DOHH2 (cell line): ENCODE results near the gene CIAO2B.

Experiments used
- H3F3A ChIP-seq: fragments of 200-600 bp; sonication (generic), shearing (Covaris generic); 2 replicates; pipeline ENCODE4 v1.6.0; 2016; ENCODE audit warnings: antibody characterized with exemption, mild to moderate bottlenecking; ENCODE audit not compliant: control insufficient read depth, insufficient read depth
- H3K27ac ChIP-seq: fragments of 200-600 bp; sonication (generic); 2 replicates; pipeline ENCODE4 v1.5.1; 2014; ENCODE audit warnings: low read depth, mild to moderate bottlenecking, low read length, moderate library complexity
- H3K27me3 ChIP-seq: fragments of 200-600 bp; sonication (generic); 2 replicates; pipeline ENCODE4 v1.6.1; 2014; ENCODE audit warnings: mild to moderate bottlenecking, low read length, mixed read lengths; ENCODE audit not compliant: control insufficient read depth
- H3K36me3 ChIP-seq: fragments of 200-600 bp; sonication (generic); 2 replicates; pipeline ENCODE4 v1.6.1; 2014; ENCODE audit warnings: mild to moderate bottlenecking, low read length, moderate library complexity, mixed read lengths; ENCODE audit not compliant: control insufficient read depth
- H3K4me1 ChIP-seq: fragments of 200-600 bp; sonication (generic); 2 replicates; pipeline ENCODE4 v1.6.1; 2014; ENCODE audit warnings: mild to moderate bottlenecking, low read length, mixed read lengths; ENCODE audit not compliant: control insufficient read depth
- H3K4me2 ChIP-seq: fragments of 200-600 bp; sonication (generic); 2 replicates; pipeline ENCODE4 v1.6.0; 2014; ENCODE audit warnings: mild to moderate bottlenecking, low read length, moderate library complexity
- H3K4me3 ChIP-seq: fragments of 200-600 bp; sonication (generic); 2 replicates; pipeline ENCODE4 v1.5.1; 2014; ENCODE audit warnings: mild to moderate bottlenecking, low read length, mixed read lengths
- H3K79me2 ChIP-seq: fragments of 200-600 bp; sonication (generic); 2 replicates; pipeline ENCODE4 v1.6.1; 2014; ENCODE audit warnings: mild to moderate bottlenecking, low read length, mixed read lengths; ENCODE audit not compliant: control insufficient read depth
- H3K9me2 ChIP-seq: fragments of 200-600 bp; sonication (generic); replicated peaks from 2 replicates; pipeline ENCODE4 v1.6.1; 2014; ENCODE audit warnings: mild to moderate bottlenecking, low read length, mixed read lengths; ENCODE audit not compliant: control insufficient read depth
- H3K9me3 ChIP-seq: fragments of 200-600 bp; sonication (generic); 2 replicates; pipeline ENCODE4 v1.6.1; 2014; ENCODE audit warnings: antibody characterized with exemption, low read length, mixed read lengths; ENCODE audit not compliant: control insufficient read depth, insufficient read depth
- H4K20me1 ChIP-seq: fragments of 200-600 bp; sonication (generic); 2 replicates; pipeline ENCODE4 v1.6.0; 2014; ENCODE audit warnings: low read depth, mild to moderate bottlenecking, antibody characterized with exemption, low read length, moderate library complexity; ENCODE audit not compliant: control insufficient read depth, insufficient read depth
- CTCF ChIP-seq: fragments of 200-600 bp; sonication (generic); IDR thresholded peaks from one replicate; pipeline ENCODE4 v1.5.1; 2014; ENCODE audit warnings: antibody characterized with exemption, mild to moderate bottlenecking, low read depth, low read length; ENCODE audit not compliant: poor library complexity, severe bottlenecking
- EZH2phosphoT487 ChIP-seq: fragments of 200-600 bp; sonication (generic); IDR thresholded peaks from 2 replicates; pipeline ENCODE4 v1.6.1; 2017; ENCODE audit warnings: borderline replicate concordance, mild to moderate bottlenecking, antibody characterized with exemption, low read length, moderate library complexity, mixed read lengths

CIAO2B gene

DNA sequence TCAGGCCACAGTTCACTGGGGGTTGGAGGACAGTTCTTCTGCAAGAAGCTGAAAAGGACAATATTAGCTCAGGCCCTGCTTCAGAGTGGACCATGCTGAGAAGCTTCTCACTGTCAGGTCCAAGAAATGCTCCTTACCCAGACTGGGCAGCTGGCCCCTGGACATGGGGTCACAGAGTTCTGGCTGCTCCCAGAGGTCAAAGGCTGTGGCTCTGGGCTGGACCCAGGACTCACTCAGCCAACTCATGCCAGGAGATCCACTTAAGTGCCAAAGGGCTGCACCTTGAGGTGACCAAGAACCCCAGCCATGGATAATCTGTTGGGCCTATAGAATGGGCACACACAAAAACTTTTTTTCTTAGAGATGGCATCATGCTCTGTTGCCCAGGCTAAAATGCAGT is 5.2 kb upstream of the CIAO2B start:
- H3K9me2 ChIP-seq, result no peaks in the 10 kb centered on the region
- H3K79me2 ChIP-seq, result peaks cover 19% of the 10 kb centered on the region
- H3K9me3 ChIP-seq, result no peaks in the 10 kb centered on the region
- H3K4me3 ChIP-seq, result no peak overlapping the region
- H3K4me1 ChIP-seq, result peaks cover 11% of the 10 kb centered on the region
- no peaks in the 10 kb centered on the region for H3F3A ChIP-seq
- H3K27ac ChIP-seq, result no peak overlapping the region
- no peaks in the 10 kb centered on the region for H4K20me1 ChIP-seq
- peaks cover 47% of the 10 kb centered on the region for H3K36me3 ChIP-seq
- no peaks in the 10 kb centered on the region for H3K27me3 ChIP-seq
- no peak overlapping the region for H3K4me2 ChIP-seq
- TF ChIP-seq EZH2phosphoT487, result no peak
- no peak for TF ChIP-seq CTCF

DNA sequence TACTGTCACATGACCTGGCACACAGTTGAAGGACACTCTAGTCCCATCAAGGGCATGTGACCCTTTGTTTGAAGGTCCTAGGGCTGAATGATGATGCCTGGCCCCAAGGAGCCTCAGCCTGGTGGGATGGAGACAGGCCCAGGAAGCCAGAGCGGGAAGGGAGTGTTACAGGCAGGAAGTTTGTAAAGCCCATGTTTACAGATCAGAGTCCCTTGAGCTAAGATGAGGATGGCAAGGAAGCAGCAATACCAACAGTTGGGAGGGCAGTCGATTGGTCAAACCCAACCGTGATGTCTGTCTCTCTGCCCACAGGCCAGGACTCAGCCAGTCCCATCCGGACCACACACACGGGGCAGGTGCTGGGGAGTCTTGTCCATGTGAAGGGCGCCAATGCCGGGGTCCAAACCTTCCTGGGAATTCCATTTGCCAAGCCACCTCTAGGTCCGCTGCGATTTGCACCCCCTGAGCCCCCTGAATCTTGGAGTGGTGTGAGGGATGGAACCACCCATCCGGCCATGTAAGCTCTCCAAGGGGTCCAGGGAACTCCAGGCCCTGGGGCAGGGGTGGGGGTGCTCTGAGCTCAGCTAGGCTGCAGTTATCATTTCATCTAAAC is 3.6 kb upstream of the CIAO2B start:
- Histone ChIP-seq H3F3A (no peaks in the 10 kb centered on the region), H3K4me1 (peaks cover 20% of the 10 kb centered on the region), H4K20me1 (peaks cover 5% of the 10 kb centered on the region; the same call in 1 of the 2 replicates), H3K79me2 (peaks cover 34% of the 10 kb centered on the region), H3K27ac (no peak overlapping the region), H3K4me3 (no peak overlapping the region), H3K4me2 (no peak overlapping the region), H3K27me3 (no peaks in the 10 kb centered on the region), H3K9me2 (no peaks in the 10 kb centered on the region), H3K36me3 (peaks cover 40% of the 10 kb centered on the region), H3K9me3 (no peaks in the 10 kb centered on the region)
- TF ChIP-seq CTCF (no peak), EZH2phosphoT487 (no peak)

DNA sequence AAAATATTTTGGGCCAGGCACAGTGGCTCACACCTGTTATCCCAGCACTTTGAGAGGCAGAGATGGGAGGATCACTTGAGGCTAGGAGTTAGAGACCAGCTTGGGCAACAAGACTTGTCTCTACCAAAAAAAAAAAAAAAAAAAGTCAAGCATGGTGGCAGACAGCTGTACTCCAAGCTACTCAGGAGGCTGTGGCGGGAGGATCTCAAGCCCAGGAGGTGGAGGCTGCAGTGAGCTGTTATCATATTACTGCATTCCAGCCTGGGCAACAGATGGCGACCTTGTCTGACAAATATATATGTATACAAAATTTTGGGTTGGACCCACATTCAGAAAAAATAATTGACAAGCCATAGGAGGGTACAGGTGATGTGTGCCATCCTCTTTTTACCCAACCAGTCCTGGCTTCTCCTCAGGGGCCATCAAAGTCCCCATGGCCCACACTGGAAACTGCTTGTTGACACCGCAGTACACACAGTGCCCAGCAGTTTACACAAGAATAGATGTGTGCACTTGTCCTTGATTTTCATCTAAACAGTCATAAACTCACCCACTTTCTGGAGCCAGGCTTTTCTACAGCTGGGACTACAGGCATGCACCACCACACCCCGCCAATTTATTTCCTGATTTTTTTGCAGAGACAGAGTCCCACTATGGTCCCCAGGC is 2.8 kb upstream of the CIAO2B start:
- Histone ChIP-seq H3K36me3 (peaks cover 34% of the 10 kb centered on the region), H3K4me1 (peaks cover 22% of the 10 kb centered on the region), H3K27ac (no peak overlapping the region), H3K9me2 (no peaks in the 10 kb centered on the region), H3K4me2 (no peak overlapping the region), H4K20me1 (peaks cover 5% of the 10 kb centered on the region; the same call in 1 of the 2 replicates), H3K4me3 (no peak overlapping the region), H3K79me2 (peaks cover 40% of the 10 kb centered on the region), H3K9me3 (no peaks in the 10 kb centered on the region), H3K27me3 (no peaks in the 10 kb centered on the region), H3F3A (no peaks in the 10 kb centered on the region)
- no peak for TF ChIP-seq CTCF
- TF ChIP-seq EZH2phosphoT487, result no peak
